ENCODE measurements around the gene TRIM47. TPM values are rescaled to one million over a fixed set of nuclear protein-coding genes. Genes with fewer than 3 reads are reported as not detected.

The TRIM47 gene
- total RNA-seq, 2 experiments from 2014 or later, result 8.1 to 9.6 TPM

- peak; percentile 95 for DNase-seq
- peaks cover 1% of the 10 kb centered on the region for H3K36me3 Mint-ChIP-seq (ENCODE audit: low read depth)
- peak within 1 kb of the TSS; percentile 75 for H3K27ac Mint-ChIP-seq
- H3K9me3 Mint-ChIP-seq, result no peaks in the 10 kb centered on the region
- no peaks in the 10 kb centered on the region for H3K27me3 Mint-ChIP-seq (ENCODE audit: low read depth)
- peaks cover 22% of the 10 kb centered on the region for H3K4me1 Mint-ChIP-seq (ENCODE audit: low read depth)
- CTCF ChIA-PET, result interaction anchor here (0.6 to 5.5 kb wide), 14 partner anchors 9 to 524 kb away, joined by 3 to 85 read pairs (median 4); partner anchors contain the start of gene FBF1
- intact Hi-C loops (cut with micrococcal nuclease), result loop anchor here (1.0 to 10.0 kb wide), 12 partner anchors 9 to 480 kb away; partner anchors contain the start of genes ACOX1, CDK3, EXOC7 and FBF1
- H3K4me3 Mint-ChIP-seq, result peak within 1 kb of the TSS; percentile 83
These were observed 26.6 kb upstream of the TRIM47 start, which contains the start of gene MRPL38 for GRCh38 chr17:75904749-75905521. TSS of gene MRPL38 (minus strand) at chr17:75904884. CDS start at chr17:75904875, 9 bp downstream.

GRCh38 chr17:75902406-75902805, 24.0 kb upstream of the TRIM47 start:
- no peak for DNase-seq
- H3K4me1 Mint-ChIP-seq (ENCODE audit: low read depth), result peaks cover 24% of the 10 kb centered on the region
- peaks cover 4% of the 10 kb centered on the region for H3K36me3 Mint-ChIP-seq (ENCODE audit: low read depth)
- no peak overlapping the region for H3K27ac Mint-ChIP-seq
- H3K27me3 Mint-ChIP-seq (ENCODE audit: low read depth), result no peaks in the 10 kb centered on the region
- H3K9me3 Mint-ChIP-seq, result no peaks in the 10 kb centered on the region
- CTCF ChIA-PET, result interaction anchor here (0.6 to 5.5 kb wide), 2 partner anchors 103 to 464 kb away, joined by 3 to 85 read pairs; no protein-coding TSS in a partner anchor
- intact Hi-C loops (cut with micrococcal nuclease), result loop anchor here (10.0 kb wide), 2 partner anchors 282 to 482 kb away; partner anchors contain the start of gene SPHK1
- no peak overlapping the region for H3K4me3 Mint-ChIP-seq

GRCh38 chr17:75901727-75902126, 23.3 kb upstream of the TRIM47 start:
- Mint-ChIP-seq H3K27me3 (ENCODE audit: low read depth) (no peaks in the 10 kb centered on the region), H3K9me3 (no peaks in the 10 kb centered on the region), H3K4me3 (no peak overlapping the region), H3K36me3 (ENCODE audit: low read depth) (peaks cover 4% of the 10 kb centered on the region), H3K4me1 (ENCODE audit: low read depth) (peaks cover 26% of the 10 kb centered on the region), H3K27ac (no peak overlapping the region)
- intact Hi-C loops (cut with micrococcal nuclease), result loop anchor here (10.0 kb wide), 2 partner anchors 283 to 483 kb away; partner anchors contain the start of gene SPHK1
- CTCF ChIA-PET, result interaction anchor here (5.5 kb wide), 1 partner anchor 104 kb away, joined by 85 read pairs; no protein-coding TSS in a partner anchor
- DNase-seq, result no peak

GRCh38 chr17:75900691-75901533, 22.5 kb upstream of the TRIM47 start:
- H3K27me3 Mint-ChIP-seq (ENCODE audit: low read depth), result no peaks in the 10 kb centered on the region
- H3K4me3 Mint-ChIP-seq, result no peak overlapping the region

GRCh38 chr17:75899767-75900468, 21.5 kb upstream of the TRIM47 start:
- DNase-seq, result no peak
- peaks cover 10% of the 10 kb centered on the region for H3K36me3 Mint-ChIP-seq (ENCODE audit: low read depth)
- no peaks in the 10 kb centered on the region for H3K27me3 Mint-ChIP-seq (ENCODE audit: low read depth)
- H3K4me1 Mint-ChIP-seq (ENCODE audit: low read depth), result peaks cover 27% of the 10 kb centered on the region
- no peak overlapping the region for H3K4me3 Mint-ChIP-seq
- intact Hi-C loops (cut with micrococcal nuclease), result loop anchor here (5.0 to 10.0 kb wide), 3 partner anchors 123 to 485 kb away; partner anchors contain the start of gene SPHK1
- no peak overlapping the region for H3K27ac Mint-ChIP-seq
- no peaks in the 10 kb centered on the region for H3K9me3 Mint-ChIP-seq
- CTCF ChIA-PET, result interaction anchor here (0.6 to 1.6 kb wide), 3 partner anchors 44 to 105 kb away, joined by 3 to 9 read pairs (median 3); no protein-coding TSS in a partner anchor

More at GRCh38 chr17:75900691-75901533, 22.5 kb upstream of the TRIM47 start:
- CTCF ChIA-PET, result interaction anchor here (0.6 to 1.6 kb wide), 2 partner anchors 45 to 104 kb away, joined by 3 to 9 read pairs; no protein-coding TSS in a partner anchor
- H3K4me1 Mint-ChIP-seq (ENCODE audit: low read depth), result peaks cover 22% of the 10 kb centered on the region
- intact Hi-C loops (cut with micrococcal nuclease), result loop anchor here (10.0 kb wide), 2 partner anchors 284 to 484 kb away; partner anchors contain the start of gene SPHK1
- no peak for DNase-seq
- no peaks in the 10 kb centered on the region for H3K9me3 Mint-ChIP-seq
- H3K36me3 Mint-ChIP-seq (ENCODE audit: low read depth), result peaks cover 4% of the 10 kb centered on the region
- no peak overlapping the region for H3K27ac Mint-ChIP-seq

GRCh38 chr17:75899353-75899752, 21.0 kb upstream of the TRIM47 start:
- intact Hi-C loops (cut with micrococcal nuclease), result loop anchor here (5.0 kb wide), 1 partner anchor 122 kb away; a partner anchor contains a TSS

GRCh38 chr17:75898791-75899190, 20.4 kb upstream of the TRIM47 start:
- H3K4me3 Mint-ChIP-seq, result no peak overlapping the region
- H3K27ac Mint-ChIP-seq, result no peak overlapping the region

More at GRCh38 chr17:75899353-75899752, 21.0 kb upstream of the TRIM47 start:
- DNase-seq, result no peak
- peaks cover 10% of the 10 kb centered on the region for H3K36me3 Mint-ChIP-seq (ENCODE audit: low read depth)
- no peaks in the 10 kb centered on the region for H3K27me3 Mint-ChIP-seq (ENCODE audit: low read depth)
- peaks cover 29% of the 10 kb centered on the region for H3K4me1 Mint-ChIP-seq (ENCODE audit: low read depth)
- H3K27ac Mint-ChIP-seq, result no peak overlapping the region
- H3K4me3 Mint-ChIP-seq, result no peak overlapping the region
- CTCF ChIA-PET, result interaction anchor here (0.6 to 1.6 kb wide), 3 partner anchors 39 to 106 kb away, joined by 3 to 9 read pairs (median 4); no protein-coding TSS in a partner anchor
- no peaks in the 10 kb centered on the region for H3K9me3 Mint-ChIP-seq

GRCh38 chr17:75898065-75898464, 19.7 kb upstream of the TRIM47 start:
- CTCF ChIA-PET, result interaction anchor here (0.5 to 1.6 kb wide), 3 partner anchors 37 to 108 kb away, joined by 4 to 5 read pairs (median 4); no protein-coding TSS in a partner anchor
- intact Hi-C loops (cut with micrococcal nuclease), result loop anchor here (5.0 kb wide), 1 partner anchor 121 kb away; a partner anchor contains a TSS
- DNase-seq, result no peak
- Mint-ChIP-seq H3K4me1 (ENCODE audit: low read depth) (peaks cover 30% of the 10 kb centered on the region), H3K4me3 (peak overlapping the region; percentile 63), H3K9me3 (no peaks in the 10 kb centered on the region), H3K27me3 (ENCODE audit: low read depth) (no peaks in the 10 kb centered on the region), H3K27ac (no peak overlapping the region), H3K36me3 (ENCODE audit: low read depth) (peaks cover 12% of the 10 kb centered on the region)

More at GRCh38 chr17:75898791-75899190, 20.4 kb upstream of the TRIM47 start:
- intact Hi-C loops (cut with micrococcal nuclease), result loop anchor here (5.0 kb wide), 1 partner anchor 121 kb away; a partner anchor contains a TSS
- Mint-ChIP-seq H3K36me3 (ENCODE audit: low read depth) (peaks cover 10% of the 10 kb centered on the region), H3K9me3 (no peaks in the 10 kb centered on the region), H3K27me3 (ENCODE audit: low read depth) (no peaks in the 10 kb centered on the region), H3K4me1 (ENCODE audit: low read depth) (peaks cover 32% of the 10 kb centered on the region)
- DNase-seq, result no peak
- CTCF ChIA-PET, result interaction anchor here (1.3 kb wide), 1 partner anchor 38 kb away, joined by 4 read pairs; no protein-coding TSS in a partner anchor

GRCh38 chr17:75897160-75898019, 19.0 kb upstream of the TRIM47 start:
- Mint-ChIP-seq H3K36me3 (ENCODE audit: low read depth) (peaks cover 12% of the 10 kb centered on the region), H3K9me3 (no peaks in the 10 kb centered on the region), H3K4me3 (peak overlapping the region; percentile 63), H3K27me3 (ENCODE audit: low read depth) (no peaks in the 10 kb centered on the region), H3K27ac (peak overlapping the region; percentile 43), H3K4me1 (ENCODE audit: low read depth) (peaks cover 28% of the 10 kb centered on the region)
- intact Hi-C loops (cut with micrococcal nuclease), result loop anchor here (5.0 kb wide), 1 partner anchor 120 kb away; a partner anchor contains a TSS
- DNase-seq, result no peak
- CTCF ChIA-PET, result interaction anchor here (0.5 to 1.8 kb wide), 5 partner anchors 21 to 109 kb away, joined by 3 to 6 read pairs (median 4); no protein-coding TSS in a partner anchor

Measured in activated naive CD4-positive, alpha-beta T cell treated with anti-CD3 and anti-CD28 coated beads for 36 hours (primary cell).